Subcutaneous abdominal adipose tissue (tissue), 5 donors: ENCODE measurements around the gene ADAM33.

ENCODE experiments used
- H3K27ac ChIP-seq: one replicate; pipeline ENCODE4 v1.7.0; 2013; ENCODE audit warnings: low read depth, mild to moderate bottlenecking, inconsistent platforms, low read length, moderate library complexity
- H3K27me3 ChIP-seq, 5 donors: one replicate each; pipeline ENCODE4 v1.7.0; 2013; ENCODE audit warnings: low read length in 5 of 5, inconsistent platforms in 1 of 5; ENCODE audit not compliant: control insufficient read depth in 5 of 5, insufficient read depth in 4 of 5
- H3K36me3 ChIP-seq, 5 donors: one replicate each; pipeline ENCODE4 v1.7.0; 2013; ENCODE audit warnings: low read length in 5 of 5; ENCODE audit not compliant: control insufficient read depth in 5 of 5, insufficient read depth in 5 of 5
- H3K4me1 ChIP-seq, 5 donors: one replicate each; pipeline ENCODE4 v1.7.0; 2013; ENCODE audit warnings: low read length in 5 of 5, mild to moderate bottlenecking in 3 of 5, moderate library complexity in 1 of 5; ENCODE audit not compliant: control insufficient read depth in 5 of 5, insufficient read depth in 5 of 5
- H3K4me3 ChIP-seq, 5 donors: one replicate each; pipeline ENCODE4 v1.7.0; 2013; ENCODE audit warnings: low read length in 5 of 5, low read depth in 1 of 5
- H3K9ac ChIP-seq, 5 donors: one replicate each; pipeline ENCODE4 v1.7.0; 2013; ENCODE audit warnings: low read length in 5 of 5, mild to moderate bottlenecking in 4 of 5, moderate library complexity in 3 of 5
- H3K9me3 ChIP-seq, 5 donors: one replicate each; pipeline ENCODE4 v1.7.0; 2013; ENCODE audit warnings: low read length in 5 of 5; ENCODE audit not compliant: control insufficient read depth in 5 of 5
- donor health status: healthy.
- donor health status: healthy.
- donor health status: healthy.
- donor health status: healthy.
- donor health status: healthy.

ADAM33 gene

DNA sequence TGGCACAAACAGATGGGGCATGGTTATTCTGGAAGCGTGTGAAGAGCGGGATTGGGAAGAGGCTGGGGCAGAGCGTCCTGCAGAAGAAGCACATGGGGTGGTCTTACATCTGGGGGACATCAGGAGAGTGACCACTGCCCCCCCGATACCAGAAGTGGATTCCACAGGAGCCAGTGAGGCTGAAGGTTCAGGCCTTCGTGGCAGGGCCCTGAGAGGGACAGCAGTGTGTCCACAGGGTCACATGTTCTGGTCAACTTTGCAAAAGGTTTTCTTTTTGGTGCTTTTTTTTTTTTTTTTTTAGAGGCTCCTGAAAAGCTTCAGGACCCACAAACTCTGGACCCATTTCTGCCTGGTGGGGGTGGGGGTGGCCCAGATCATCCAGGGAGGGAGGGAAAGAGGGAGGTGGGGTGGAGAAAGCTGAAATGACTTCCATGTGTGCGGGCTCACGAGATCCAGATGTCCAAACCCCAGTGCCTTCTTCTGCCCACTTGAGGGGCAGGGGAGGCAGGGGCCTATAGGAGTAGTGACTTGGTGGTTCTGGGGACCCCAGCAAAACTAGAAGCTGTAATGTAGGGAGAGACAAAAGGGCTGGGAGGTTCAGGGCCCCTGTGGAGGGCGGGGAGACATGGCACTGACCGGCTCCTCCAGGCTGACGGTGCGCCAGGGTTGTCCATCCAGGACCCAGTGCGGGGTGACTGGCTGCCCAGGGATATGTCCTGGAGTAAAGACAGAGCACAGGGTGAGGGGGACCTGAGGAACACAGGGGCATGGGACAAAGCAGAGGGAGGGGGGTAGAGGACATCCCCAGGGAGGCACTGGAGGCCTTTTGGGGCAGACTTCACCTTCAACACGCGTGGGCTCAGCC is 2.7 kb downstream of the ADAM33 start:
- Histone ChIP-seq H3K4me3 (peak overlapping the region in 3 of 5 donors; percentile 22 to 70 (median 58)), H3K9me3 (no peaks in the 10 kb centered on the region), H3K27me3 (peaks cover 19 to 33% (median 30%) of the 10 kb centered on the region in 5 donors), H3K4me1 (peaks cover 0 to 52% (median 39%) of the 10 kb centered on the region in 5 donors), H3K9ac (no peak overlapping the region), H3K36me3 (peaks cover 0 to 4% (median 2%) of the 10 kb centered on the region in 5 donors), H3K27ac (no peak overlapping the region)

- Histone ChIP-seq H3K36me3 (peaks cover 0 to 4% (median 2%) of the 10 kb centered on the region in 5 donors), H3K4me1 (peaks cover 0 to 52% (median 39%) of the 10 kb centered on the region in 5 donors), H3K9ac (peak overlapping the region in 1 of 5 donors; percentile 13), H3K27me3 (peaks cover 19 to 40% (median 34%) of the 10 kb centered on the region in 5 donors), H3K9me3 (no peaks in the 10 kb centered on the region), H3K27ac (no peak overlapping the region), H3K4me3 (no peak overlapping the region)
Measured at GRCh38 chr20:3678198-3678597, 3.6 kb downstream of the ADAM33 start.

DNA sequence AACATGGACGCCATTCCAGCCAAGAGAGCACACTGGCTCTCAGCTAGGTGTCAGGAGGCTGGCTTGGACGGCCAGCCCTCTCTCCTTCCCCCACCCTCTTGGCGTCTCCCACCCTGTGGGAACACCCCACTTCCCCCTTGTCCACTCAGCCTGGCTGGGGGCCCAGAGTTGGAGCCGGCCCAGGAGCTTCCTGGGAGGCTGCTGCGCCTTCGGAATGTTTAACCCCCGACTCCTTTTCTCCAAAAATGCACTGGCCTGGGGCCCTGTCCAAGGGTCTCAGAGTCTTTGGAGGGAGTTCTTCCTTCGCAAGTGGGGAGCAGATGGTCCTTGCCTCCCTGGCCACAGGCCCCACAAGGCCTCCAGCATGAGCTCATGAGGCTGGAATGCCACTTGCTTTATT is 4.1 kb downstream of the ADAM33 start:
- H3K4me3 ChIP-seq, result no peak overlapping the region
- H3K27ac ChIP-seq, result no peak overlapping the region
- peaks cover 19 to 43% (median 34%) of the 10 kb centered on the region in 5 donors for H3K27me3 ChIP-seq
- peaks cover 0 to 4% (median 2%) of the 10 kb centered on the region in 5 donors for H3K36me3 ChIP-seq
- no peaks in the 10 kb centered on the region for H3K9me3 ChIP-seq
- H3K4me1 ChIP-seq, result peaks cover 0 to 53% (median 39%) of the 10 kb centered on the region in 5 donors
- peak overlapping the region in 1 of 5 donors; percentile 13 for H3K9ac ChIP-seq

GRCh38 chr20:3674995-3675900 is 6.6 kb downstream of the ADAM33 start:
- H3K4me1 ChIP-seq, result peaks cover 0 to 38% (median 28%) of the 10 kb centered on the region in 5 donors
- H3K4me3 ChIP-seq, result no peak overlapping the region
- H3K27ac ChIP-seq, result no peak overlapping the region
- no peak overlapping the region for H3K9ac ChIP-seq
- no peaks in the 10 kb centered on the region for H3K9me3 ChIP-seq
- H3K36me3 ChIP-seq, result peaks cover 0 to 10% (median 9%) of the 10 kb centered on the region in 5 donors
- peaks cover 8 to 48% (median 30%) of the 10 kb centered on the region in 5 donors for H3K27me3 ChIP-seq

GRCh38 chr20:3674447-3674846 is 7.4 kb downstream of the ADAM33 start:
- Histone ChIP-seq H3K36me3 (peaks cover 0 to 10% (median 9%) of the 10 kb centered on the region in 5 donors), H3K9ac (no peak overlapping the region), H3K9me3 (no peaks in the 10 kb centered on the region), H3K27ac (no peak overlapping the region), H3K4me1 (peaks cover 0 to 34% (median 23%) of the 10 kb centered on the region in 5 donors), H3K4me3 (no peak overlapping the region), H3K27me3 (peaks cover 8 to 48% (median 28%) of the 10 kb centered on the region in 5 donors)

- Histone ChIP-seq H3K27ac (no peak overlapping the region), H3K9me3 (no peaks in the 10 kb centered on the region), H3K4me1 (peaks cover 0 to 26% (median 21%) of the 10 kb centered on the region in 5 donors), H3K27me3 (peaks cover 8 to 48% (median 30%) of the 10 kb centered on the region in 5 donors), H3K4me3 (no peak overlapping the region), H3K9ac (no peak overlapping the region), H3K36me3 (peaks cover 0 to 10% (median 9%) of the 10 kb centered on the region in 5 donors)
Measured at GRCh38 chr20:3673221-3674070, 8.4 kb downstream of the ADAM33 start.

DNA sequence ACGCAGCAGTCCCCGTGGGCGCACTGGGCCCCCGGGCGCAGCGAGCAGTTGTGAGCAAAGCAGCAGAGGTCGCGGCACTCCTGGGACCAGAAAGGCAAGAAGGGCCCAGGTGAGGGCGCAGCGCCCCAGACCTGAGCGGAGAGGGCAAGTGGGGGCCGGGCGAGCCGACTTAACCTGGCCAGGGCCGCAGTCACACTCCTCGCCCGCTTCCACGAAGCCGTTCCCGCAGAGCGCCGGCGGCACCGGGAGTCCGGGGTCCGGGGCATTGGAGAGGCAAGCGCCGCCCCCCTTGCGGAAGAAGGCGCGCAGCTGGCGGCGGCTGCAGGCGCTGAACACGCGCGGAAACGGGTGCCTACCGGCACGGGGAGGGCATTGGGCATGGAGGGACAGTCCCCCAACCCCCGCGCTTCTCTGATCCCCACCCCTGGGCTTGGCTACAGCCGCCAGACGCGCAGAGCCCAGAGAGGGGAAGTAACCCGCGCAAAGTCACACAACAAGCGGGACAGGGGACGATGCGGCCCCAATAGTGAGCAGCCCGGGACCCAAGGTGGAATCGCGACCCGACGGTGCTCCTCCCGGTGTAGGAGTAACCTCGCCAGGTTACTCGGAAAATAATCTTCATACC is 9.2 kb downstream of the ADAM33 start:
- Histone ChIP-seq H3K4me1 (peaks cover 0 to 18% (median 13%) of the 10 kb centered on the region in 5 donors), H3K27ac (no peak overlapping the region), H3K4me3 (no peak overlapping the region), H3K9ac (no peak overlapping the region), H3K27me3 (peaks cover 8 to 48% (median 30%) of the 10 kb centered on the region in 5 donors), H3K9me3 (no peaks in the 10 kb centered on the region), H3K36me3 (peaks cover 0 to 10% (median 9%) of the 10 kb centered on the region in 5 donors)

DNA sequence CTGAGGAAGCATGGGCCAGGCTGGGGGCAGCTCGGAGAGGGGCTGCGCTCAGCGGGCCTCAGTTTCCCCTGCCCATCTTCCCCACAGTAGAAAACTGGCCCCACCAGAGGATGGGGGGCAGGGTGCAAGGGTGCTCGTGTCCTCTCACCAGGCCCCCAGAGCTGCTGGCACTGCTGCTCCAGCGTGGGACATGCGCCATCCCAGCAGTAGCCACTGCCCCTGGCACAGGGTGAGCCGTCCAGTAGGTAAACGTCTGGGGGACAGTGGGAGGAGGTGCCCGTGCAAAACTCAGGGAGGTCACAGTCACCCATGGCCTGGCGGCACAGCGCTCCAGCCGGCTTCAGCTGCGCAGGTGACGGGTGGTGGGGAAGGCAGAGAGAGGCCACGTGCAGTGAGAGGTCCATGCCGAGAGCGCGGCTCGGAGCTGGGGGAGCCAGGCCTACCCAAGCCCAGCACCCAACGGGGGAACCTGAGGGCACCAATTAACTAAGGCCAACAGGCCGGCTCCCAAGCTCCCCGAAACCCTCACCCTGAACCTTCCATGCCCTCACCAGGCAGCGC is 9.7 kb downstream of the ADAM33 start:
- Histone ChIP-seq H3K4me1 (peaks cover 0 to 12% (median 7%) of the 10 kb centered on the region in 5 donors), H3K36me3 (peaks cover 0 to 10% (median 9%) of the 10 kb centered on the region in 5 donors), H3K27me3 (peaks cover 8 to 48% (median 30%) of the 10 kb centered on the region in 5 donors), H3K9me3 (no peaks in the 10 kb centered on the region), H3K27ac (no peak overlapping the region), H3K9ac (no peak overlapping the region), H3K4me3 (no peak overlapping the region)
